HCT116 (cell line): ENCODE measurements around the gene C15orf39. TPM values are rescaled to one million over a fixed set of nuclear protein-coding genes. Genes with fewer than 3 reads are reported as not detected.

Experiments
- ATAC-seq: fragments of 200-7000 bp; cut with Tn5 transposase; 2 replicates; pipeline ENCODE4 v1.9.1; 2020; ENCODE audit warnings: mild to moderate bottlenecking, moderate library complexity
- BruUV-seq: library from RNA; stranded (reverse); fragments of 400-500 nt; replicated peaks from 2 replicates; lab custom pipeline; 2021; lab: Mats Ljungman, UMichigan
- CTCF ChIA-PET: fragments of 300-600 bp; sonication (Branson Sonifier 250); formaldehyde crosslinking; loops from one replicate; lab custom pipeline; 2021; ENCODE audit warnings: antibody characterized with exemption; lab: Charles Lee
- POLR2A ChIA-PET: fragments of 300-600, 350-600 bp; sonication (Branson Sonifier 250); formaldehyde crosslinking; loops from one replicate; lab custom pipeline; 2021; ENCODE audit warnings: antibody characterized with exemption; lab: Charles Lee
- RAD21 ChIA-PET, 2 experiments: fragments of 300-600 bp; sonication (Branson Sonifier 250); formaldehyde crosslinking; loops; one replicate each; lab custom pipeline; 2023; ENCODE audit warnings: low total read pairs in 2 of 2; ENCODE audit not compliant: uncharacterized antibody in 2 of 2, unreplicated experiment in 2 of 2, low non-redundant PET in 1 of 2; lab: Charles Lee
- DNase-seq: peaks from one replicate; pipeline ENCODE4 v3.0.0-alpha.2; 2010; ENCODE audit warnings: low read depth, low spot score
- H2AFZ ChIP-seq: fragments of 200-600 bp; shearing (Covaris generic), sonication (generic); 2 replicates; pipeline ENCODE4 v1.6.1; 2017; ENCODE audit warnings: low read depth, mixed run types, mixed read lengths, antibody characterized with exemption, low read length; ENCODE audit not compliant: poor library complexity, severe bottlenecking
- H3K27ac ChIP-seq: 2 replicates; pipeline ENCODE4 v1.5.1; 2012; ENCODE audit warnings: low read depth, low read length
- H3K27me3 ChIP-seq: fragments of 200-600 bp; sonication (generic); 2 replicates; pipeline ENCODE4 v1.6.1; 2016; ENCODE audit warnings: mixed run types, low read length, mixed read lengths; ENCODE audit not compliant: insufficient read depth
- H3K36me3 ChIP-seq, 2 experiments: fragments of 200-500 bp in 1 of 2; fragments of 200-600 bp in 1 of 2; sonication (Bioruptor generic) in 1 of 2; sonication (generic) in 1 of 2; 2 replicates each; pipeline versions ENCODE4 v1.5.1 to v1.6.1; 2014 to 2016; ENCODE audit warnings: low read length in 2 of 2, inconsistent platforms in 1 of 2, mixed read lengths in 1 of 2, mixed run types in 1 of 2; ENCODE audit not compliant: insufficient read depth in 2 of 2, control insufficient read depth in 1 of 2
- H3K4me1 ChIP-seq, 2 experiments: fragments of 200-600 bp in 1 of 2; sonication (generic) in 1 of 2; 2 replicates each; pipeline versions ENCODE4 v1.5.1 to v1.6.1; 2012 to 2017; ENCODE audit warnings: low read length in 2 of 2, inconsistent platforms in 1 of 2, mild to moderate bottlenecking in 1 of 2, mixed read lengths in 1 of 2, mixed run types in 1 of 2, moderate library complexity in 1 of 2; ENCODE audit not compliant: insufficient read depth in 2 of 2, control insufficient read depth in 1 of 2
- H3K4me2 ChIP-seq: fragments of 200-600 bp; sonication (generic); 2 replicates; pipeline ENCODE4 v1.6.1; 2017; ENCODE audit warnings: mixed run types, low read length, mixed read lengths
- H3K4me3 ChIP-seq, 2 experiments: fragments of 200-600 bp in 1 of 2; sonication (generic) in 1 of 2; replicated peaks in 1 of 2; 2 replicates each; pipeline ENCODE4 v1.5.1; 2011 to 2016; ENCODE audit warnings: low read length in 2 of 2, control low read depth in 1 of 2, low read depth in 1 of 2, mild to moderate bottlenecking in 1 of 2, mixed read lengths in 1 of 2, mixed run types in 1 of 2
- H3K79me2 ChIP-seq: fragments of 200-600 bp; sonication (generic); 2 replicates; pipeline ENCODE4 v1.6.1; 2017; ENCODE audit warnings: mild to moderate bottlenecking, mixed run types, low read length, moderate library complexity, mixed read lengths; ENCODE audit not compliant: insufficient read depth
- H3K9ac ChIP-seq: fragments of 200-600 bp; sonication (generic); 2 replicates; pipeline ENCODE4 v1.6.1; 2016; ENCODE audit warnings: low read length, mixed read lengths
- H3K9me2 ChIP-seq: fragments of 200-600 bp; sonication (generic), shearing (Covaris generic); 2 replicates; pipeline ENCODE4 v1.6.1; 2017; ENCODE audit warnings: mixed run types, mild to moderate bottlenecking, moderate library complexity; ENCODE audit not compliant: insufficient read depth
- H3K9me3 ChIP-seq, 2 experiments: fragments of 200-500 bp in 1 of 2; fragments of 200-600 bp in 1 of 2; sonication (Bioruptor generic) in 1 of 2; sonication (generic) in 1 of 2; 2 replicates each; pipeline ENCODE4 v1.6.1; 2014 to 2017; ENCODE audit warnings: low read length in 2 of 2, mixed read lengths in 2 of 2, inconsistent platforms in 1 of 2, low read depth in 1 of 2, mild to moderate bottlenecking in 1 of 2, mixed run types in 1 of 2, moderate library complexity in 1 of 2; ENCODE audit not compliant: control insufficient read depth in 1 of 2, insufficient read depth in 1 of 2
- H4K20me1 ChIP-seq: fragments of 200-600 bp; sonication (generic), shearing (Covaris generic); 2 replicates; pipeline ENCODE4 v1.6.1; 2017; ENCODE audit warnings: mixed run types, mild to moderate bottlenecking, moderate library complexity; ENCODE audit not compliant: insufficient read depth
- CBX3 ChIP-seq: IDR thresholded peaks from 2 replicates; pipeline ENCODE4 v1.6.1; 2012; ENCODE audit warnings: low read depth
- CEBPB ChIP-seq: IDR thresholded peaks from 2 replicates; pipeline ENCODE4 v1.6.1; 2012; ENCODE audit warnings: low read depth
- EGR1 ChIP-seq: IDR thresholded peaks from 2 replicates; pipeline ENCODE4 v1.6.1; 2012; ENCODE audit warnings: low read depth
- ELF1 ChIP-seq: IDR thresholded peaks from 2 replicates; pipeline ENCODE4 v1.6.1; 2012; ENCODE audit warnings: low read depth, borderline replicate concordance
- JUND ChIP-seq: IDR thresholded peaks from 2 replicates; pipeline ENCODE4 v1.6.1; 2012
- POLR2A ChIP-seq: IDR thresholded peaks from 2 replicates; pipeline ENCODE4 v1.7.0; 2011; ENCODE audit warnings: borderline replicate concordance; ENCODE audit not compliant: insufficient read depth, insufficient read length; ENCODE audit errors: extremely low read depth
- SIN3A ChIP-seq: IDR thresholded peaks from 2 replicates; pipeline ENCODE4 v1.6.1; 2012; ENCODE audit warnings: low read depth
- SP1 ChIP-seq: IDR thresholded peaks from 2 replicates; pipeline ENCODE4 v1.6.1; 2012; ENCODE audit warnings: low read depth
- SRF ChIP-seq: IDR thresholded peaks from 2 replicates; pipeline ENCODE4 v1.6.1; 2012; ENCODE audit warnings: low read depth
- YY1 ChIP-seq: IDR thresholded peaks from 2 replicates; pipeline ENCODE4 v1.6.1; 2011; ENCODE audit warnings: low read length, low read depth, moderate library complexity, mild to moderate bottlenecking; ENCODE audit not compliant: insufficient replicate concordance; ENCODE audit errors: extremely low read depth
- ZFX ChIP-seq: fragments of 450-650 bp; IDR thresholded peaks from 2 replicates; pipeline ENCODE4 v1.6.1; 2017
- ZNF274 ChIP-seq: fragments of 200-500 bp; sonication (Bioruptor generic); IDR thresholded peaks from 2 replicates; pipeline ENCODE4 v1.6.1; 2014; ENCODE audit warnings: mild to moderate bottlenecking, low read depth, low read length, inconsistent platforms
- intact Hi-C: fragments of 100-400 bp; cut with micrococcal nuclease; formaldehyde crosslinking; loops from 2 replicates; pipeline ENCODE4 v1.10.0; 2022
- total RNA-seq: library from RNA; stranded (reverse); gene quantifications from one replicate; pipeline ENCODE4 v1.2.1, GENCODE V29; 2021; ENCODE audit not compliant: unreplicated experiment
- TF ChIP-seq, protein P1 (sequence below), 3 experiments: fragments of 200-600 bp in 1 of 3; sonication (generic) in 1 of 3; IDR thresholded peaks in 2 of 3; conservative IDR thresholded peaks in 1 of 3; 2 replicates each; pipeline ENCODE4 v1.5.1; 2012 to 2017; ENCODE audit warnings: low read depth in 2 of 3, low read length in 2 of 3, antibody characterized with exemption in 1 of 3, borderline replicate concordance in 1 of 3, control low read depth in 1 of 3, mild to moderate bottlenecking in 1 of 3, mixed read lengths in 1 of 3, mixed run types in 1 of 3, moderate library complexity in 1 of 3; ENCODE audit not compliant: insufficient read depth in 1 of 3
- TF ChIP-seq, protein P2 (sequence below): IDR thresholded peaks from 2 replicates; pipeline ENCODE4 v1.6.1; 2012; ENCODE audit warnings: low read depth
- TF ChIP-seq, protein P3 (sequence below): IDR thresholded peaks from 2 replicates; pipeline ENCODE4 v1.6.1; 2012
- TF ChIP-seq, protein P4 (sequence below): IDR thresholded peaks from 2 replicates; pipeline ENCODE4 v1.6.1; 2012

The C15orf39 gene
- total RNA-seq, 1 experiment from 2014 or later, result 29.3 TPM

DNA sequence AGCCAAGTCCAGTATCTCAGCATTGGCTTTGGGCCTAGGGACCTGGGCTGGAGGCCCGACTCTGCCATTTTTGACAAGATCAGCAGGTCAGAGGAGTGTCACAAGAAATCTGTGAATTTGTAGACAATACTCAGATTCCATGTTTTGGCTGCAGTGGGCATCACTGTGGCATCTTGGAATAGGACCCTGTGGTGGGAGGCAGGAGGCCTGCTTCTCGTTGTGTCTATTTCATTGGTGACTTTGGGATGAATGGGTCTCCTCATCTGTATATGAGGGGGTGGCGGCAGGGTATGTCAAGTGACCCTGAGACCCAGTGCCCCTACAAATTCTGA lies 3.3 kb downstream of the C15orf39 start:
- ChIA-PET POLR2A (interaction anchor here (1.3 to 2.5 kb wide), 5 partner anchors 161 to 176 kb away, joined by 3 to 12 read pairs (median 6); no protein-coding TSS in a partner anchor), RAD21 (interaction anchor here (0.7 to 1.7 kb wide), 5 partner anchors 97 to 175 kb away, joined by 4 to 10 read pairs (median 7); no protein-coding TSS in a partner anchor), CTCF (interaction anchor here (0.8 to 2.3 kb wide), 8 partner anchors 13 to 175 kb away, joined by 3 to 36 read pairs (median 4); partner anchors contain the start of gene MAN2C1)
- Histone ChIP-seq H3K27me3 (no peaks in the 10 kb centered on the region), H4K20me1 (peaks cover 33% of the 10 kb centered on the region; the same call in 1 of the 2 replicates), H3K4me2 (peak overlapping the region; percentile 98), H3K9me2 (no peaks in the 10 kb centered on the region), H3K36me3 (peaks cover 22 to 43% of the 10 kb centered on the region in 2 experiments; a peak in 3 of 4 replicates), H3K9ac (no peak overlapping the region), H3K4me3 (no peak overlapping the region), H3K4me1 (peaks cover 27 to 38% of the 10 kb centered on the region in 2 experiments), H3K79me2 (peaks cover 81% of the 10 kb centered on the region), H3K27ac (no peak overlapping the region), H3K9me3 (no peaks in the 10 kb centered on the region), H2AFZ (no peak overlapping the region)
- DNase-seq (no peak), ATAC-seq (no peak)
- BruUV-seq, result no TSS peak
- intact Hi-C loops, result loop anchor here (10.0 kb wide), 1 partner anchor 420 kb away; the partner anchor contains the start of gene CSK
- no peak for TF ChIP-seq POLR2A
- no peak for TF ChIP-seq YY1
- TF ChIP-seq, protein P1, sequence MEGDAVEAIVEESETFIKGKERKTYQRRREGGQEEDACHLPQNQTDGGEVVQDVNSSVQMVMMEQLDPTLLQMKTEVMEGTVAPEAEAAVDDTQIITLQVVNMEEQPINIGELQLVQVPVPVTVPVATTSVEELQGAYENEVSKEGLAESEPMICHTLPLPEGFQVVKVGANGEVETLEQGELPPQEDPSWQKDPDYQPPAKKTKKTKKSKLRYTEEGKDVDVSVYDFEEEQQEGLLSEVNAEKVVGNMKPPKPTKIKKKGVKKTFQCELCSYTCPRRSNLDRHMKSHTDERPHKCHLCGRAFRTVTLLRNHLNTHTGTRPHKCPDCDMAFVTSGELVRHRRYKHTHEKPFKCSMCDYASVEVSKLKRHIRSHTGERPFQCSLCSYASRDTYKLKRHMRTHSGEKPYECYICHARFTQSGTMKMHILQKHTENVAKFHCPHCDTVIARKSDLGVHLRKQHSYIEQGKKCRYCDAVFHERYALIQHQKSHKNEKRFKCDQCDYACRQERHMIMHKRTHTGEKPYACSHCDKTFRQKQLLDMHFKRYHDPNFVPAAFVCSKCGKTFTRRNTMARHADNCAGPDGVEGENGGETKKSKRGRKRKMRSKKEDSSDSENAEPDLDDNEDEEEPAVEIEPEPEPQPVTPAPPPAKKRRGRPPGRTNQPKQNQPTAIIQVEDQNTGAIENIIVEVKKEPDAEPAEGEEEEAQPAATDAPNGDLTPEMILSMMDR (IDR thresholded peaks at IDR 0.05 in 2 of 3, conservative IDR thresholded peaks at IDR 0.05 in 1 of 3; ENCODE audit: borderline replicate concordance in 1 of 3, insufficient read depth in 1 of 3, low read depth in 2 of 3, low read length in 2 of 3), result no peak
- TF ChIP-seq, protein P2, sequence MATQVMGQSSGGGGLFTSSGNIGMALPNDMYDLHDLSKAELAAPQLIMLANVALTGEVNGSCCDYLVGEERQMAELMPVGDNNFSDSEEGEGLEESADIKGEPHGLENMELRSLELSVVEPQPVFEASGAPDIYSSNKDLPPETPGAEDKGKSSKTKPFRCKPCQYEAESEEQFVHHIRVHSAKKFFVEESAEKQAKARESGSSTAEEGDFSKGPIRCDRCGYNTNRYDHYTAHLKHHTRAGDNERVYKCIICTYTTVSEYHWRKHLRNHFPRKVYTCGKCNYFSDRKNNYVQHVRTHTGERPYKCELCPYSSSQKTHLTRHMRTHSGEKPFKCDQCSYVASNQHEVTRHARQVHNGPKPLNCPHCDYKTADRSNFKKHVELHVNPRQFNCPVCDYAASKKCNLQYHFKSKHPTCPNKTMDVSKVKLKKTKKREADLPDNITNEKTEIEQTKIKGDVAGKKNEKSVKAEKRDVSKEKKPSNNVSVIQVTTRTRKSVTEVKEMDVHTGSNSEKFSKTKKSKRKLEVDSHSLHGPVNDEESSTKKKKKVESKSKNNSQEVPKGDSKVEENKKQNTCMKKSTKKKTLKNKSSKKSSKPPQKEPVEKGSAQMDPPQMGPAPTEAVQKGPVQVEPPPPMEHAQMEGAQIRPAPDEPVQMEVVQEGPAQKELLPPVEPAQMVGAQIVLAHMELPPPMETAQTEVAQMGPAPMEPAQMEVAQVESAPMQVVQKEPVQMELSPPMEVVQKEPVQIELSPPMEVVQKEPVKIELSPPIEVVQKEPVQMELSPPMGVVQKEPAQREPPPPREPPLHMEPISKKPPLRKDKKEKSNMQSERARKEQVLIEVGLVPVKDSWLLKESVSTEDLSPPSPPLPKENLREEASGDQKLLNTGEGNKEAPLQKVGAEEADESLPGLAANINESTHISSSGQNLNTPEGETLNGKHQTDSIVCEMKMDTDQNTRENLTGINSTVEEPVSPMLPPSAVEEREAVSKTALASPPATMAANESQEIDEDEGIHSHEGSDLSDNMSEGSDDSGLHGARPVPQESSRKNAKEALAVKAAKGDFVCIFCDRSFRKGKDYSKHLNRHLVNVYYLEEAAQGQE, result no peak
- no peak for TF ChIP-seq SRF
- no peak for TF ChIP-seq ELF1
- TF ChIP-seq, protein P3, sequence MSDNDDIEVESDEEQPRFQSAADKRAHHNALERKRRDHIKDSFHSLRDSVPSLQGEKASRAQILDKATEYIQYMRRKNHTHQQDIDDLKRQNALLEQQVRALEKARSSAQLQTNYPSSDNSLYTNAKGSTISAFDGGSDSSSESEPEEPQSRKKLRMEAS, result no peak
- TF ChIP-seq SIN3A, result no peak
- TF ChIP-seq ZNF274, result no peak
- TF ChIP-seq, protein P4, sequence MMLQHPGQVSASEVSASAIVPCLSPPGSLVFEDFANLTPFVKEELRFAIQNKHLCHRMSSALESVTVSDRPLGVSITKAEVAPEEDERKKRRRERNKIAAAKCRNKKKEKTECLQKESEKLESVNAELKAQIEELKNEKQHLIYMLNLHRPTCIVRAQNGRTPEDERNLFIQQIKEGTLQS, result no peak
- TF ChIP-seq EGR1, result no peak
- TF ChIP-seq ZFX, result no peak
- no peak for TF ChIP-seq CEBPB
- no peak for TF ChIP-seq CBX3
- TF ChIP-seq SP1, result no peak
- no peak for TF ChIP-seq JUND
